Ishikawa (cell line): ENCODE measurements around the gene YBX2.

Experiments used
- CEBPB ChIP-seq: IDR thresholded peaks from 2 replicates; pipeline ENCODE4 v1.6.1; 2012
- EGR1 ChIP-seq: IDR thresholded peaks from 2 replicates; pipeline ENCODE4 v1.6.1; 2012
- EP300 ChIP-seq: IDR thresholded peaks from 2 replicates; pipeline ENCODE4 v1.6.1; 2012; ENCODE audit warnings: borderline replicate concordance
- NFIC ChIP-seq: IDR thresholded peaks from 2 replicates; pipeline ENCODE4 v1.6.1; 2012
- TAF1 ChIP-seq: IDR thresholded peaks from 2 replicates; pipeline ENCODE4 v1.6.1; 2012; ENCODE audit warnings: low read depth, mild to moderate bottlenecking
- TEAD4 ChIP-seq: IDR thresholded peaks from 2 replicates; pipeline ENCODE4 v1.6.1; 2012
- TF ChIP-seq, protein P1 (sequence below): IDR thresholded peaks from 2 replicates; pipeline ENCODE4 v1.6.1; 2012

DNA sequence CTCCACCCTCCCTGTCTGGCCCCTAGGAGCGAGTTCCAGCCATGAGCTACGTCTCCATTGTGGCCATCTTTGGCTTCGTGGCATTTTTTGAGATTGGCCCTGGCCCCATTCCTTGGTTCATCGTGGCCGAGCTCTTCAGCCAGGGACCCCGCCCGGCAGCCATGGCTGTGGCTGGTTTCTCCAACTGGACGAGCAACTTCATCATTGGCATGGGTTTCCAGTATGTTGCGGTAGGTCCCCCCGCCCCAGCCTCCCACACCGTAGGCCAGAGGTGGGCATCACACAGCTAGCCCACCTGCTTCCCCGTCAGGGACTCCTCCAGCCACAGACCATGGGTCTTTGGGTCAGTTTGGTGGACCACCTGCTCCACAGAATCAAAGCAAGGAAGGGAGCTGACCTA, 8.8 kb downstream of the YBX2 start:
- TF ChIP-seq EGR1: no peak
- no peak for TF ChIP-seq TAF1
- TF ChIP-seq, protein P1, sequence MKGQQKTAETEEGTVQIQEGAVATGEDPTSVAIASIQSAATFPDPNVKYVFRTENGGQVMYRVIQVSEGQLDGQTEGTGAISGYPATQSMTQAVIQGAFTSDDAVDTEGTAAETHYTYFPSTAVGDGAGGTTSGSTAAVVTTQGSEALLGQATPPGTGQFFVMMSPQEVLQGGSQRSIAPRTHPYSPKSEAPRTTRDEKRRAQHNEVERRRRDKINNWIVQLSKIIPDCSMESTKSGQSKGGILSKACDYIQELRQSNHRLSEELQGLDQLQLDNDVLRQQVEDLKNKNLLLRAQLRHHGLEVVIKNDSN: no peak
- no peak for TF ChIP-seq CEBPB
- TF ChIP-seq TEAD4: no peak
- no peak for TF ChIP-seq EP300
- no peak for TF ChIP-seq NFIC
